GM18526 (cell line): Measurements from ENCODE around the gene SETMAR.

Experiments
- POLR2A ChIP-seq: IDR thresholded peaks from 3 replicates; pipeline ENCODE4 v1.6.1; 2011; ENCODE audit not compliant: insufficient read length; ENCODE audit errors: extremely low read depth

SETMAR gene

GRCh38 chr3:4306860-4307259, 3.7 kb downstream of the SETMAR start:
- TF ChIP-seq POLR2A: no peak

GRCh38 chr3:4309491-4310128, 6.4 kb downstream of the SETMAR start:
- no peak for TF ChIP-seq POLR2A

GRCh38 chr3:4310971-4311370, 7.8 kb downstream of the SETMAR start:
- no peak for TF ChIP-seq POLR2A

- TF ChIP-seq POLR2A: no peak
Observed at GRCh38 chr3:4311496-4311895, 8.3 kb downstream of the SETMAR start.

- no peak for TF ChIP-seq POLR2A
Observed at GRCh38 chr3:4313606-4314293, 10.6 kb downstream of the SETMAR start.

GRCh38 chr3:4314688-4315087, 11.5 kb downstream of the SETMAR start:
- TF ChIP-seq POLR2A: no peak

GRCh38 chr3:4320096-4320911, 17.1 kb downstream of the SETMAR start:
- no peak for TF ChIP-seq POLR2A

GRCh38 chr3:4321732-4322131, 18.6 kb downstream of the SETMAR start:
- no peak for TF ChIP-seq POLR2A

- TF ChIP-seq POLR2A: no peak
Observed at GRCh38 chr3:4322635-4323034, 19.5 kb downstream of the SETMAR start.

- no peak for TF ChIP-seq POLR2A
Observed at GRCh38 chr3:4323246-4324027, 20.3 kb downstream of the SETMAR start.

GRCh38 chr3:4326868-4327267, 23.7 kb downstream of the SETMAR start:
- no peak for TF ChIP-seq POLR2A

- no peak for TF ChIP-seq POLR2A
Observed at GRCh38 chr3:4332111-4332510, 28.9 kb downstream of the SETMAR start.

- TF ChIP-seq POLR2A: no peak
Observed at GRCh38 chr3:4332574-4332973, 29.4 kb downstream of the SETMAR start.

- no peak for TF ChIP-seq POLR2A
Observed at GRCh38 chr3:4332991-4333390, 29.8 kb downstream of the SETMAR start.

GRCh38 chr3:4334548-4334947, 31.4 kb downstream of the SETMAR start:
- TF ChIP-seq POLR2A: no peak

- no peak for TF ChIP-seq POLR2A
Observed at GRCh38 chr3:4335840-4336562, 32.8 kb downstream of the SETMAR start.
